Hematopoietic multipotent progenitor cell treated with erythropoietin and hydrocortisone succinate and interleukin-3 and kit ligand, for 6 days (in vitro differentiated cells): Measurements from ENCODE around the gene ZBTB46.
"Not testable (repeated sequence)": the region's sequence is repeated elsewhere in the genome, so short reads cannot be mapped to it uniquely, and the experiment has no call there.

Experiments
- DNase-seq: peaks from one replicate; pipeline ENCODE4 v3.0.0-alpha.2; 2015

The ZBTB46 gene

DNA sequence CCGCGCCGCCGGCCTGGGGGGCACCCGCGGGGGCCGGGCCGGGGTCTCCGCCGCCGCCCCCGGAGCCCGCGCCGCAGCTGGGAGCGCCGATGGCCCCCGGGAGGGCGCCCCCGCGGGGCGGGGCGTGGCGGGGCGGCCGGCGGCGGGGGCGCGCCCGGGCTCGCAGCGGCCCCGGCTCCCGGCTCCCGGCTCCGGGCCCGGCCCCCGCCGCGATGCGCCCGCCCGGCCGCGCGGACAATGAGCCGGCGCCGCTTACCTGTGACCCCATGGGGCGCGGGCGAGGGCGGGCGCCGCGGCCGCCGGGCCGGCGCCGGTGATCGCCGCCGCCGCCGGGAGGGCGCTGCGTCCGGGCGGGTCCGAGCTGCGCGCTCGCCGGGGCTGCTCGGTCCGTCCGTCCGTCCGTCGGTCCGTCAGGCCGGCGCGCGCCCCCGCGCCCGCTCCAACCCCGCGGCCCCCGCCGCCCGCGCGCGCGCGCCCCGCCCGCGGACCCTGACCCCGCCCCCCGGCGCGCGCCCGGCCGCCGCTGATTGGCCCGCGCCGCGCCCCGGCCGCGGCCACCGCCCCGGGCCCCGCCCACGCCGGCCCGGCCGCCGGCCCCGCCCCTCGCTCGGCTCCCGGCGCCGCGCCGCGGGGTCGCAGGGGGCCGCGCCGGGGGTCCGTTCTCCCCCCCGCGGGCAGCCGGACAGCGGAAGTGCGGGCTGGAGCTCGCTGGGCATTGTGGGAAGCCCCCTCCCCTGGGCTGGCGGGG is at the start of gene ZBTB46:
Gene ZBTB46, minus strand, starts transcription at position 424 of the 748 bp plus-strand sequence. CDS start 40,507 bp downstream, outside the sequence.
- DNase-seq: peak; percentile 63

GRCh38 chr20:63878899-63879663 is 48.0 kb upstream of the ZBTB46 start:
- no peak for DNase-seq

DNA sequence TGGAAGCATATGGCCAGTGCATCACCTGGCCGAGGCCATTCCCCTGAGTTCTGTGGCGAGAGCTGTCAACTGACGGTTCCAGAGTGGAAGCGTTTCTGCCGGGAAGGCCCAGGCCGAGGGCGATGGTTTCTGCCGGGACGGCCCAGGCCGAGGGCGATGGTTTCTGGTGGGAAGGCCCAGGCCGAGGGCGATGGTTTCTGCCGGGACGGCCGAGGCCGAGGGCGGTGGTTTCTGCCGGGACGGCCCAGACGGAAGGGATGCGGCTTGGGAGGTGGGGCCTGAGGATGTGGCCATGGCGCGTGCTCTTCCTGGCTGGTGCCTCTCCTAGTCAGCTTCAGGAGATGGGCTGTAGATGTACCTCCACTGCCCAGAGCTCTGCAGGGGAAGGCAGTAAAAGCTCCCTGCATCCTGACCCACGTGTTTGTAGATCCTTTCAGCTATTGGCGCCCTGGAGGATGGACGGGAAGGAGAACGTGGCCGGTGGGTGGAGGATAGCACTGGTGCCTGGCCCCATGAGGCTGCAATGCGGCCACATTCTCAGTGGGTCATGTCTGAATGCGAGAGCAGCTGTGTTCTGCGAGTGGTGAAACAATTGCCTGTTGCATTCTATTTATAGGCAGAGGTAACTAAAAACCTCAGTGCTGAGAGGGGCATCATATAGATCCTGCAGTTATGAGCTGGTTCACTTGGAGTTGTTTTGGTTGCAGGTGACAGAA is 46.8 kb upstream of the ZBTB46 start:
- no peak for DNase-seq

GRCh38 chr20:63876489-63877036 is 45.5 kb upstream of the ZBTB46 start:
- DNase-seq: no peak

GRCh38 chr20:63874241-63874640 is 43.2 kb upstream of the ZBTB46 start:
- not testable (repeated sequence) for DNase-seq

- DNase-seq: peak; percentile 43
These were observed 42.5 kb upstream of the ZBTB46 start for GRCh38 chr20:63873477-63873971.

DNA sequence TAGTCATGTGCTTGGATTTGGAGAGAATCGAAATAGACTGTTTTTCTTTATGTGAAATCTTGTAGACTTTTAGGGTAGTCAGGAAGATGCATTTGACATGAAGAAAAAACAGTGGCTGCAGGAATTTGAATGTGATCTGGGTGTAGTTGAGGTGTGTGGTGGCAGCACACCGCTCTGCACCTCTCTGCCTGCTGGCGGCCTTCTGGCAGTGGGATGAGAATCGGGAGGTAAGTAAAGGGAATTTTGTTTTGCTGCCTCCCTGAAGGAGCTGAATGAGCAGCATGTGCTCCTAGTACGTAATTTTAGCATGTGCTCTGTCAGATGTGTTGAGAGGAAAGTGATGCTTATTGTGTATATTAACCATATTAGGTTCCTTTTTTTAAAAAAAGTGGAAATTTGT is 37.2 kb upstream of the ZBTB46 start:
- no peak for DNase-seq

GRCh38 chr20:63867042-63867441 is 36.0 kb upstream of the ZBTB46 start:
- DNase-seq: not testable (repeated sequence)

- DNase-seq: peak; percentile 99
These were observed 34.0 kb upstream of the ZBTB46 start, which contains the start of gene TPD52L2 for GRCh38 chr20:63864978-63865640. Gene TPD52L2, plus strand, starts transcription at chr20:63865270. Its CDS starts 96 bp downstream, at chr20:63865366.

DNA sequence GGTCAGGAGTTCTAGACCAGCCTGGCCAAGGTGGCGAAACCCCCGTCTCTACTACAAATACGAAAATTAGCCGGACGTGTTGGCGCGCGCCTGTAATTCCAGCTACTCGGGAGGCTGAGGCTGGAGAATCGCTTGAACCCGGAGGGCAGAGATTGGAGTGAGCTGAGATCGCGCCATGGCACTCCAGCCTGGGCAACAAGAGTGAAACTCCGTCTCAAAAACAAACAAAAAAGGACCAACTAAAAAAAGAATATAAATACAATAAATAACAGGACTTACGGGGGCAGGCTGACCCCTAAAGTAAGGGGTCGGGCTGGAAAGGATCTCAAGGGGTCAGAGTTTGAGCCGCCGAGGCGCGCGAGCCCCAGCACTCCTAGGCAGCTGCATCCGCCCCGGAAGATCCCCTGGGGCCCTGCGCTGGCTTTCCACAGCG is 33.5 kb upstream of the ZBTB46 start:
- DNase-seq: no peak

DNA sequence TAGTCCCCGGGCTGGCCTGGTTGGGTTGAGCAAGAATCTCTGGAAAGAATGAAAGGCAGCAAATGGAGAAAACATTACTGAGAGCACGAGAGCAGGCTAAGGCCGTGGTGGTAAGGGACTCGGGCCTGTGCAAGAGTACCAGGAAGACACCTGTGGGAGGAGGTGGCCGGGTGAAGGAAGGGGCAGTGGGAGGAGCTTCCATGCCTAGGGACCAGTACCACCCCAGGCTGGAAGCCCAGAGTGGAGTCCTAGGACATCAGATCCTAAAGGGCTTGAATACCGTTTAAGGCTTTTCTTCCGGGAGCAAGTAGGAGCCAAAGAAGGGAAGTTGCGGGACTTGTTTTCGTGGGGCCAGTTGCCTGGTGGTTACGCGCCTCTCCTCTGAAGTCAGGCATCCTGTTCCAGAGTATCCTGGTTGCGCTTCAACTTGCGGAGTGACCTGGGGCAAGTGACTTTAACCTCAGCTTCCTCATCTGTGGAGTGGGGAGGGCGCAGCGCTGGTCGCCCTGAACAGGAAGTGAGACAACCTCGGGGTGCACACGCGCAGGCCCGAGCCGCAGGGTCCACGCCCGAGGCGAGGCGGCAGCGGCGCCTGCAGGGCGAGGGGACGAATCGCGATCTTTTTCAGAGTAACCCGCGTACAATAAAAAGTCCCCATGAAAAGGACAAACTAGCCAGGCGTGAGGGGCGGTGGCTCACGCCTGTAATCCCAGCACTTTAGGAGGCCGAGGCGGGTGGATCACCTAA is 32.9 kb upstream of the ZBTB46 start:
- DNase-seq: peak; percentile 94

GRCh38 chr20:63863021-63863797 is 32.1 kb upstream of the ZBTB46 start:
- no peak for DNase-seq

DNA sequence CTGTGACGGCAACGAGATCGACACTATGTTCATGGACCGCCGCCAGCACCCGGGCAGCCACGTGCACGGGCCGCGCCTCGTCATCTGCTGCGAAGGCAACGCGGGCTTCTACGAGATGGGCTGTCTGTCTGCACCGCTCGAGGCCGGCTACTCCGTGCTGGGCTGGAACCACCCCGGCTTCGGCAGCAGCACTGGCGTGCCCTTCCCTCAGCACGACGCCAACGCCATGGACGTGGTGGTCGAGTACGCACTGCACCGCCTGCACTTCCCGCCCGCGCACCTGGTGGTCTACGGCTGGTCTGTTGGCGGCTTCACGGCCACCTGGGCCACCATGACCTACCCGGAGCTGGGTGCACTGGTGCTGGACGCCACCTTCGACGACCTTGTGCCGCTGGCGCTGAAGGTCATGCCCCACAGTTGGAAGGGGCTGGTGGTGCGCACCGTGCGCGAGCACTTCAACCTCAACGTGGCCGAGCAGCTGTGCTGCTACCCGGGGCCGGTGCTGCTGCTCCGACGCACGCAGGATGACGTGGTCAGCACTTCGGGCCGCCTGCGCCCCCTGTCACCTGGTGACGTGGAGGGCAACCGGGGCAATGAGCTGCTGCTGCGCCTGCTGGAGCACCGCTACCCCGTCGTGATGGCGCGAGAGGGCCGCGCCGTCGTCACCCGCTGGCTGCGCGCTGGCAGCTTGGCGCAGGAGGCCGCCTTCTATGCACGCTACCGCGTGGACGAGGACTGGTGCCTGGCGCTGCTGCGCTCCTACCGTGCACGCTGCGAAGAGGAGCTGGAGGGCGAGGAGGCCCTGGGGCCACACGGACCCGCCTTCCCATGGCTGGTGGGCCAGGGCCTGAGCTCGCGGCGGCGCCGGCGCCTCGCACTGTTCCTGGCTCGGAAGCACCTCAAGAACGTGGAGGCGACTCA is 31.2 kb upstream of the ZBTB46 start:
- no peak for DNase-seq

DNA sequence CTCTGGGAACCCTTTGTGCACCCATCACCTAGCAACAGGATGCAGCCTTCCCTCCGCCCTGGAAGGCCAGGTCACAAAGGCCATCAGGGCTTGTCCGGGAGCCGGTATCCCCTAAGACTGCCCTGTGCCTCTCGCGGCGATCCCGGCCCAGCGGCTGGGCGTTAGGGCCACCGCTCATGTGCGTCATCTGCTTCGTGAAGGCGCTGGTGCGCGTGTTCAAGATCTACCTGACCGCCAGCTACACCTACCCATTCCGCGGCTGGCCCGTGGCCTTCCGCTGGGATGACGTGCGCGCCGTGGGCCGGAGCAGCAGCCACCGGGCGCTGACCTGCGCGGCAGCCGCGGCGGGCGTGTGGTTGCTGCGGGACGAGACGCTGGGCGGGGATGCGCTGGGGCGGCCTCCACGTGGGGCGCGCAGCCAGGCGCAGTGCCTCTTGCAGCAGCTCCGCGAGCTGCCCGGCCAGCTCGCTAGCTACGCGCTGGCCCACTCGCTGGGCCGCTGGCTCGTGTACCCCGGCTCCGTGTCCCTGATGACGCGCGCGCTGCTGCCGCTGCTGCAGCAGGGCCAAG is 30.4 kb upstream of the ZBTB46 start, which contains the start of gene ABHD16B:
Gene ABHD16B, plus strand, starts transcription at position 134 of the 570 bp plus-strand sequence. Its CDS starts 43 bp downstream, at position 177.
- DNase-seq: no peak

GRCh38 chr20:63860325-63861051 is 29.4 kb upstream of the ZBTB46 start:
- DNase-seq: no peak

GRCh38 chr20:63859166-63859699 is 28.2 kb upstream of the ZBTB46 start:
- DNase-seq: no peak

DNA sequence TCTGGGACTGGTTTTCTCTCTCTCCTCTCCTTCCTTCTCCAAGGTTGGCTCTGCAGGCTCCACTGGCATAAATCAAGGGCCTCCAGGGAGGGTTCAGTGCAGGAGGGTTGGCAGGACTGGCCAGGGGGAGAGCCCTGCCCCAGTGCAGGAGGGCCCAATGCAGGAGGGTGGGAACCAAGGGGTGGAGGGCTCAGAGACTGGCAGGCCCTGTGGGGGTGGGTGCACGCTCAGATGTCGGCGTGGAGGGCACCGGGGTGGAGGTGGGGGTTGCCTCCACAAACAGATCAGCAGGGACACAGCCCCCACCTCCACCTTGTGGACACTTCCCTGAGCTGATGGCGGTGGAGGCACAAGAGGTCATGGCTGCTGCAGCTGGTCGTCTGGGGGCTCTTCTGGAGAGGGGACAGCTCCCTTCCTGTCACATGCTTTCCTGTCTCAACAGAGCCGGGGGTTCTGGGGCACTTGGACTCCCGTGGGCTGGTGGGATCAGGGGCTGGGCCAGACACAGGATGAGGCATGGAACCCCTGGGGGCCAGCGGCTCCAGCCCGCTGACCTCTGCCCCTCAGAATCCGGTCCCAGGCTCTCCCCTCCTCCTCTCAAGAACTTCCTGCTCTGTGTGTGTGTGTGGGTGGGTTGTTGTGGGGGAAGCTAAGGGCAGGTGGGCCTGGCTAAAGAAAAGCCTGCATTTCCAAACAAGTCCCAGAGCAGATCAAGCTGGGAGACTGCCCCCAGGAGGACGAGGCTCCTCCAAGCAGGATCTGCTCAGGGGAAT is 27.5 kb upstream of the ZBTB46 start:
- DNase-seq: no peak
